ENCODE data around the gene EXOC6B.

EXOC6B gene

GRCh38 chr2:72136933-72137497 is 688.8 kb downstream of the EXOC6B start:
- TF ChIP-seq CTCF (conservative IDR thresholded peaks at IDR 0.05; ENCODE audit: low read depth) = no peak
- DNase-seq (ENCODE audit: low spot score) = no peak
- POLR2A ChIA-PET (ENCODE audit: low non-redundant PET) = no interaction called here
- H3K27ac ChIP-seq = 0 out of 2 replicates have a peak overlapping the region, but pooled peaks have one; percentile 22
- CTCF ChIA-PET = interaction anchor here (0.6 to 2.0 kb wide), 5 partner anchors 13 to 586 kb away, joined by 3 to 6 read pairs (median 3); no protein-coding TSS in a partner anchor

GRCh38 chr2:72136331-72136730 is 689.5 kb downstream of the EXOC6B start:
- POLR2A ChIA-PET (ENCODE audit: low non-redundant PET) = no interaction called here
- CTCF ChIA-PET = interaction anchor here (1.0 kb wide), 1 partner anchor 358 kb away, joined by 5 read pairs; no protein-coding TSS in a partner anchor

GRCh38 chr2:72135921-72136320 is 689.9 kb downstream of the EXOC6B start:
- POLR2A ChIA-PET (ENCODE audit: low non-redundant PET) = no interaction called here
- no peak for TF ChIP-seq CTCF (conservative IDR thresholded peaks at IDR 0.05; ENCODE audit: low read depth)
- CTCF ChIA-PET = interaction anchor here (1.0 kb wide), 1 partner anchor 357 kb away, joined by 5 read pairs; no protein-coding TSS in a partner anchor

More at GRCh38 chr2:72136331-72136730, 689.5 kb downstream of the EXOC6B start:
- no peak for DNase-seq (ENCODE audit: low spot score)
- TF ChIP-seq CTCF (conservative IDR thresholded peaks at IDR 0.05; ENCODE audit: low read depth) = no peak
- H3K27ac ChIP-seq = no peak overlapping the region; the same call in 1 of the 2 replicates

GRCh38 chr2:72134997-72135800 is 690.6 kb downstream of the EXOC6B start:
- ChIA-PET CTCF (no interaction called here), POLR2A (ENCODE audit: low non-redundant PET) (no interaction called here)
- no peak for TF ChIP-seq CTCF (conservative IDR thresholded peaks at IDR 0.05; ENCODE audit: low read depth)
- no peak for DNase-seq (ENCODE audit: low spot score)
- no peak overlapping the region; the same call in 1 of the 2 replicates for H3K27ac ChIP-seq

More at GRCh38 chr2:72135921-72136320, 689.9 kb downstream of the EXOC6B start:
- H3K27ac ChIP-seq = no peak overlapping the region; the same call in 1 of the 2 replicates
- no peak for DNase-seq (ENCODE audit: low spot score)

GRCh38 chr2:72134408-72134996 is 691.3 kb downstream of the EXOC6B start:
- DNase-seq (ENCODE audit: low spot score) = no peak
- CTCF ChIA-PET = no interaction called here
- TF ChIP-seq CTCF (conservative IDR thresholded peaks at IDR 0.05; ENCODE audit: low read depth) = no peak
- POLR2A ChIA-PET (ENCODE audit: low non-redundant PET) = no interaction called here
- peak overlapping the region; percentile 25; the same call in 1 of the 2 replicates for H3K27ac ChIP-seq

GRCh38 chr2:72133721-72134407 is 692.0 kb downstream of the EXOC6B start:
- H3K27ac ChIP-seq = no peak overlapping the region; the same call in 1 of the 2 replicates
- ChIA-PET CTCF (interaction anchor here (0.6 kb wide), 1 partner anchor 742 kb away, joined by 3 read pairs; no protein-coding TSS in a partner anchor), POLR2A (ENCODE audit: low non-redundant PET) (no interaction called here)
- DNase-seq (ENCODE audit: low spot score) = no peak
- no peak for TF ChIP-seq CTCF (conservative IDR thresholded peaks at IDR 0.05; ENCODE audit: low read depth)
